OCI-LY7 (cell line): ENCODE data around the gene TRPM3. TPM values are rescaled to one million over a fixed set of nuclear protein-coding genes. Genes with fewer than 3 reads are reported as not detected.

ENCODE experiments used
- BruUV-seq: library from RNA; stranded (reverse); fragments of 400-500 nt; replicated peaks from 2 replicates; lab custom pipeline; 2021; lab: Mats Ljungman, UMichigan
- CTCF ChIA-PET: fragments of 300-600 bp; sonication (Branson Sonifier 250); formaldehyde crosslinking; loops from one replicate; lab custom pipeline; 2022; ENCODE audit warnings: antibody characterized with exemption; ENCODE audit not compliant: unreplicated experiment; lab: Charles Lee
- POLR2A ChIA-PET: fragments of 300-600 bp; sonication (Branson Sonifier 250); formaldehyde crosslinking; loops from one replicate; lab custom pipeline; 2022; ENCODE audit warnings: antibody characterized with exemption; lab: Charles Lee
- DNase-seq: peaks from one replicate; pipeline ENCODE4 v3.0.0-alpha.2; 2015; ENCODE audit warnings: low spot score
- H2AFZ ChIP-seq: fragments of 200-600 bp; sonication (generic), shearing (Covaris generic); 2 replicates; pipeline ENCODE4 v1.6.1; 2014; ENCODE audit warnings: mild to moderate bottlenecking, antibody characterized with exemption, low read length, moderate library complexity
- H3K27ac ChIP-seq: fragments of 200-600 bp; sonication (generic); 2 replicates; pipeline ENCODE4 v1.5.1; 2014; ENCODE audit warnings: mixed run types, low read depth, mild to moderate bottlenecking, moderate library complexity, low read length, inconsistent platforms; ENCODE audit not compliant: poor library complexity, severe bottlenecking
- H3K36me3 ChIP-seq: fragments of 200-600 bp; sonication (generic); 2 replicates; pipeline ENCODE4 v1.6.1; 2014; ENCODE audit warnings: mild to moderate bottlenecking, antibody characterized with exemption, low read length, moderate library complexity, mixed read lengths; ENCODE audit not compliant: insufficient read depth
- H3K4me1 ChIP-seq: fragments of 200-600 bp; sonication (generic); 2 replicates; pipeline ENCODE4 v1.5.1; 2014; ENCODE audit warnings: mild to moderate bottlenecking, low read length; ENCODE audit not compliant: insufficient read depth, poor library complexity, severe bottlenecking
- H3K4me2 ChIP-seq: fragments of 200-600 bp; sonication (generic); 2 replicates; pipeline ENCODE4 v1.6.1; 2014; ENCODE audit warnings: mild to moderate bottlenecking, low read length
- H3K4me3 ChIP-seq: fragments of 200-600 bp; sonication (generic); 2 replicates; pipeline ENCODE4 v1.5.1; 2014; ENCODE audit warnings: mild to moderate bottlenecking, low read depth, low read length; ENCODE audit not compliant: poor library complexity, severe bottlenecking
- H3K79me2 ChIP-seq: fragments of 200-600 bp; sonication (generic); 2 replicates; pipeline ENCODE4 v1.6.1; 2016; ENCODE audit warnings: low read depth, mild to moderate bottlenecking, low read length, moderate library complexity, mixed read lengths; ENCODE audit not compliant: insufficient read depth
- H3K9me2 ChIP-seq: fragments of 200-600 bp; sonication (generic); 2 replicates; pipeline ENCODE4 v1.6.1; 2016; ENCODE audit warnings: mild to moderate bottlenecking, low read length, mixed read lengths; ENCODE audit not compliant: insufficient read depth
- H3K9me3 ChIP-seq: fragments of 200-600 bp; sonication (generic); 2 replicates; pipeline ENCODE4 v1.6.1; 2014; ENCODE audit warnings: mild to moderate bottlenecking, mixed run types, low read length, mixed read lengths
- H4K20me1 ChIP-seq: fragments of 200-600 bp; sonication (generic); 2 replicates; pipeline ENCODE4 v1.6.1; 2014; ENCODE audit warnings: mild to moderate bottlenecking, antibody characterized with exemption, low read length, moderate library complexity, mixed read lengths; ENCODE audit not compliant: insufficient read depth
- CTCF ChIP-seq: fragments of 200-600 bp; sonication (generic); conservative IDR thresholded peaks from 2 replicates; pipeline ENCODE4 v1.5.1; 2014; ENCODE audit warnings: mild to moderate bottlenecking, antibody characterized with exemption, low read length, moderate library complexity, mixed read lengths
- EZH2phosphoT487 ChIP-seq: fragments of 200-600 bp; sonication (generic); IDR thresholded peaks from 2 replicates; pipeline ENCODE4 v1.6.1; 2018; ENCODE audit warnings: low read depth, borderline replicate concordance, mild to moderate bottlenecking, mixed run types, antibody characterized with exemption, low read length, moderate library complexity, mixed read lengths
- intact Hi-C: fragments of 100-400 bp; cut with micrococcal nuclease; formaldehyde crosslinking; loops from one replicate; pipeline ENCODE4 v1.10.0; 2022; ENCODE audit not compliant: unreplicated experiment
- total RNA-seq, 2 experiments: library from RNA; depleted of rRNA in 1 of 2; stranded (reverse); fragments of >200 nt in 1 of 2; shearing (Covaris generic) in 1 of 2; gene quantifications; 2 replicates each; pipeline ENCODE4 v1.2.3, GENCODE V29; 2014 to 2022

TRPM3 gene
- total RNA-seq, 2 experiments from 2014 or later, result not detected

GRCh38 chr9:70602321-70603019 is 519.0 kb downstream of the TRPM3 start:
- Histone ChIP-seq H3K4me3 (peak overlapping the region; percentile 5), H3K36me3 (peaks cover 3% of the 10 kb centered on the region; the same call in 1 of the 2 replicates), H3K4me2 (peak overlapping the region; percentile 52), H4K20me1 (no peaks in the 10 kb centered on the region), H3K9me3 (no peaks in the 10 kb centered on the region), H2AFZ (peak overlapping the region; percentile 87), H3K9me2 (no peaks in the 10 kb centered on the region), H3K4me1 (peaks cover 33% of the 10 kb centered on the region), H3K27ac (peak overlapping the region; percentile 75), H3K79me2 (no peaks in the 10 kb centered on the region)
- ChIA-PET CTCF (interaction anchor here (0.7 to 1.3 kb wide), 5 partner anchors 21 to 842 kb away, joined by 3 to 5 read pairs (median 3); no protein-coding TSS in a partner anchor), POLR2A (interaction anchor here (0.5 to 1.4 kb wide), 7 partner anchors 11 to 881 kb away, joined by 3 to 7 read pairs (median 4); no protein-coding TSS in a partner anchor)
- peak; percentile 70 for DNase-seq
- BruUV-seq, result no TSS peak
- TF ChIP-seq CTCF (peak; percentile 91), EZH2phosphoT487 (no peak)
- intact Hi-C loops, result loop anchor here (1.0 to 10.0 kb wide), 5 partner anchors 180 to 630 kb away; partner anchors contain the start of gene SMC5

GRCh38 chr9:70601000-70601951 is 520.1 kb downstream of the TRPM3 start:
- H3K36me3 ChIP-seq, result no peaks in the 10 kb centered on the region
- no peak for DNase-seq
- no peak overlapping the region for H2AFZ ChIP-seq
- H3K4me3 ChIP-seq, result no peak overlapping the region
- no peaks in the 10 kb centered on the region for H3K9me2 ChIP-seq
- H4K20me1 ChIP-seq, result no peaks in the 10 kb centered on the region
- POLR2A ChIA-PET, result interaction anchor here (0.5 to 1.4 kb wide), 3 partner anchors 10 to 427 kb away, joined by 3 to 5 read pairs (median 4); no protein-coding TSS in a partner anchor
- H3K4me2 ChIP-seq, result no peak overlapping the region
- H3K9me3 ChIP-seq, result no peaks in the 10 kb centered on the region
- H3K79me2 ChIP-seq, result no peaks in the 10 kb centered on the region
- CTCF ChIA-PET, result no interaction called here
- H3K4me1 ChIP-seq, result peaks cover 27% of the 10 kb centered on the region
- intact Hi-C loops, result loop anchor here (5.0 to 10.0 kb wide), 3 partner anchors 179 to 489 kb away; partner anchors contain the start of gene SMC5
- no peak for TF ChIP-seq CTCF
- no peak for TF ChIP-seq EZH2phosphoT487
- BruUV-seq, result no TSS peak
- H3K27ac ChIP-seq, result no peak overlapping the region
